Retinal pigment epithelial cell (primary cell): ENCODE data around the gene GJB5.

Experiments
- DNase-seq: peaks from one replicate; pipeline ENCODE4 v3.0.0-alpha.2; 2010; ENCODE audit warnings: low read depth
- H3K4me3 ChIP-seq: 2 replicates; pipeline ENCODE4 v1.5.1; 2011; ENCODE audit warnings: mild to moderate bottlenecking, low read length, control low read depth, moderate library complexity
- TF ChIP-seq, protein P1 (sequence below): conservative IDR thresholded peaks from 2 replicates; pipeline ENCODE4 v1.5.1; 2011; ENCODE audit warnings: low read depth, low read length, control low read depth, inconsistent platforms

The GJB5 gene

DNA sequence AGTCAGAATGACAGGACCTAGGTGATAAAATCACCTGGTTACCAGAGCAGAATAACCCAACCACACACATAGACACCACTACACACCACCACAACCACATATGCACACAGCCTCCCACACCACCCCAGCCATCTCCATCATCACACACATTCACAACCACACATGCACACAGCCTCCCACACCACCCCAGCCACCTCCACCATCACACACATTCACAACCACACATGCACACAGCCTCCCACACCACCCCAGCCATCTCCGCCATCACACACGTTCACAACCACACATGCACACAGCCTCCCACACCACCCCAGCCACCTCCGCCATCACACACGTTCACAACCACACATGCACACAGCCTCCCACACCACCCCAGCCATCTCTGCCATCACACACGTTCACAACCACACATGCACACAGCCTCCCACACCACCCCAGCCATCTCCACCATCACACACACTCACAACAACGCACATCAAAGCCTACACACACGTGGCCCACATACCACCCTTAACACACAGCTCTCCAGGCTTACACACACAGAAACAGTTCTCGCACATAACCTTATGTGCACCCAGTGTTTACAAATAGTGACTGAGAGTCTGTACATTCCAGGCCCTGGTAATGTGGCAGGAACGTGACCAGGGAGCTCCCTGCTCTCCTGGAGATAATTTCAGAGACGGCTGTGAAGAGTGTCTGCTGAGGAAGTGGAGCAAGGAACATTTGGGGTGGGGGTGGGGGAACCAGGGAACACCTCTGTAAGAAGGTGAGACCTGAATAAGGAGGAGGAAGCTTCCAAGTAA, 22.9 kb downstream of the GJB5 start:
- DNase-seq, result no peak
- no peak overlapping the region for H3K4me3 ChIP-seq
- TF ChIP-seq, protein P1, sequence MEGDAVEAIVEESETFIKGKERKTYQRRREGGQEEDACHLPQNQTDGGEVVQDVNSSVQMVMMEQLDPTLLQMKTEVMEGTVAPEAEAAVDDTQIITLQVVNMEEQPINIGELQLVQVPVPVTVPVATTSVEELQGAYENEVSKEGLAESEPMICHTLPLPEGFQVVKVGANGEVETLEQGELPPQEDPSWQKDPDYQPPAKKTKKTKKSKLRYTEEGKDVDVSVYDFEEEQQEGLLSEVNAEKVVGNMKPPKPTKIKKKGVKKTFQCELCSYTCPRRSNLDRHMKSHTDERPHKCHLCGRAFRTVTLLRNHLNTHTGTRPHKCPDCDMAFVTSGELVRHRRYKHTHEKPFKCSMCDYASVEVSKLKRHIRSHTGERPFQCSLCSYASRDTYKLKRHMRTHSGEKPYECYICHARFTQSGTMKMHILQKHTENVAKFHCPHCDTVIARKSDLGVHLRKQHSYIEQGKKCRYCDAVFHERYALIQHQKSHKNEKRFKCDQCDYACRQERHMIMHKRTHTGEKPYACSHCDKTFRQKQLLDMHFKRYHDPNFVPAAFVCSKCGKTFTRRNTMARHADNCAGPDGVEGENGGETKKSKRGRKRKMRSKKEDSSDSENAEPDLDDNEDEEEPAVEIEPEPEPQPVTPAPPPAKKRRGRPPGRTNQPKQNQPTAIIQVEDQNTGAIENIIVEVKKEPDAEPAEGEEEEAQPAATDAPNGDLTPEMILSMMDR, result no peak

DNA sequence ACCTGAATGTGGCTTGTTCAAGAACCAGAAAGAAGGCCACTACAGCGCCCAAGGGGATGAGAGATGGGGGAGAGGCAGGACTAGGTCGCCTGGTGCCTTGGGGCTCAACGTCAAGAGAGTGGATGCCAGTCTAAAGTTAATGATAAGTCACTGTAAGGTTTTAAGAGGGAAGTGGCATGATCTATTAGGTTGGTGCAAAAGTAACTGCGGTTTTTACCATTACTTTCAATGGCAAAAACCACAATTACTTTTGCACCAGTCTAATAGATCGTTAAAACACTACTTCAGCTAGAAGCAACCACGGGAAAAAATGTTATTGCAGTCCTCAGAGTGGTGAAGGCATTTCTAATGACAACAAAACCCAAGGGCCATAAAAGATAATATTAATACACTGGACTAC, 23.5 kb downstream of the GJB5 start:
- no peak for DNase-seq
- no peak overlapping the region for H3K4me3 ChIP-seq
- TF ChIP-seq, protein P1, result no peak

DNA sequence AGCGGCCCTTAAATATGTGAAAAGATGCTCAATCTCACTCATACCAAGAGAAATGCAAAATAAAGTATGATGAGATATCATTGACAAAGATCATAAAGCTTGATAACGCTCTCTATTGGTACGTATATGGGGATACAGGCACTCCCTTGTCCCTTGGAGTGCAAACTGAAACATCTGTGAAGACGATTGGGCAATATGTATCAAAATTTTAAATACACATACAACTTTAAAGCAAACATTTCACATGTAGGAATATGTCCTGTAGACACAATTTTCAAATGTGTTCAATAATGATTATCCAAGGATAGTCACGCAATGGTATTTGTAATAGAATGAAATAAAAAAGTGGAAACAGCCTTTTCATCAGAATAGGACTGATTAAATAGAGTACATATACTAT, 24.2 kb downstream of the GJB5 start:
- TF ChIP-seq, protein P1, result no peak
- H3K4me3 ChIP-seq, result no peak overlapping the region
- DNase-seq, result no peak

DNA sequence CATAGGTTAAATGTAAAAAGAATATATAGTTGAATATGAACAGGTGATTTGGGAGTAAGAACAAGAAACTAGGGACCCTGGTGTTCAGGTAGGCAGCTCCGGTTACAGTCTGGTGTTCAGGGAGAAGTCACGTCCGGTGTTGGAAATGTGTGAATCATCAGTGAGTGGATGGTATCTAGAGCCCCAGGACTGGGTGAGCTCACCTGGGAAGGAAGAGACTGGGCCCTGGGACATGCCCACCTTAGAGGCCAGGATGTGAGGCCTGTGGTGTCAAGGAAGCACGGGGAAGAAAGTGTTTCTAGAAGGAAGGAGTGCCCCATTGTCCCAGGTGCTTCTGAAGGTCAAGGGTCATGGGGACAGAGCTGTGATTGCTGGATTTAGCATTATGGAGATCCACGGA, 24.7 kb downstream of the GJB5 start:
- H3K4me3 ChIP-seq, result no peak overlapping the region
- no peak for DNase-seq
- TF ChIP-seq, protein P1, result no peak

DNA sequence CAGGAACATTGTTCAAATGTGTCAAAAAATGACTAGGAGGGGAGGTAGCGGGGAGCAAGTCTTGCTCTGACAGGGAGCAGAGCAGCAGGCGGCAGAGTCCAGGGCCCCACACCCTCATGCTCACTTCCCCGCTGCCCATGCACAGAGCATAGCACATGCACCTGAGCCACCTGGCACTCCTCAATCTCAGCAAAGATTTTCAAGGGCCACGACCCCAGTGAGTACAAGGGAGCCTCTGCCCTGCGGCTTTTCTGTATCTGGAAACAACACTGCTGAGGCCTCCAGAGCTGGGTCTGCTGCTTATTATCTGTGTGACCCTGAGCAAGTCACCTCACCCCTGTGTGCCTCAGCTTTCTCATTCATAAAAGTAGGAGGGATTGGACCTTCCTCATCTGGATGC, 25.1 kb downstream of the GJB5 start:
- TF ChIP-seq, protein P1, result no peak
- no peak for DNase-seq
- no peak overlapping the region for H3K4me3 ChIP-seq

DNA sequence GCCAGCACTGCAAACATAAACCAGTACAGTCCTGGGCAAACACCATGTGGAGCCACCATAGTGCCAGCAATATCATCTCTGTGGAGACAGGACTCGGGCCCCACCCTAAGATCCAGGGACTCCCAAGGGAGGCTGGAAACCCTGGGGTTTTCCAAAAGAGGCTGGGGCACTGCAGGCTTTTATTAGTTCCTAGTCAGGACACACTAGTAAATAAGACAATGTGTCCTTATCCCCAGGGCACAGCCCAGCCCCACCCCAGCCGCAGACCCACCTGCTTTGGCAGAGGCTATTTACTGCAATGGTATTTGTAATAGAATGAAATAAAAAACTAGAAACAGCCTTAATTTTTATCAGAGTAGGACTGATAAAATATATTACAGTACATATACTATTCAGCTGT, 25.7 kb downstream of the GJB5 start:
- H3K4me3 ChIP-seq, result no peak overlapping the region
- no peak for DNase-seq
- TF ChIP-seq, protein P1, result no peak
